ENCODE data around the gene KYAT1. TPM values are rescaled to one million over a fixed set of nuclear protein-coding genes. Genes with fewer than 3 reads are reported as not detected.

KYAT1 gene
- total and polyA plus RNA-seq, 2 of the 13 experiments (the other 11 are each of a cell fraction or from before 2014, with no cell fraction given): 9.2 to 46.5 TPM

DNA sequence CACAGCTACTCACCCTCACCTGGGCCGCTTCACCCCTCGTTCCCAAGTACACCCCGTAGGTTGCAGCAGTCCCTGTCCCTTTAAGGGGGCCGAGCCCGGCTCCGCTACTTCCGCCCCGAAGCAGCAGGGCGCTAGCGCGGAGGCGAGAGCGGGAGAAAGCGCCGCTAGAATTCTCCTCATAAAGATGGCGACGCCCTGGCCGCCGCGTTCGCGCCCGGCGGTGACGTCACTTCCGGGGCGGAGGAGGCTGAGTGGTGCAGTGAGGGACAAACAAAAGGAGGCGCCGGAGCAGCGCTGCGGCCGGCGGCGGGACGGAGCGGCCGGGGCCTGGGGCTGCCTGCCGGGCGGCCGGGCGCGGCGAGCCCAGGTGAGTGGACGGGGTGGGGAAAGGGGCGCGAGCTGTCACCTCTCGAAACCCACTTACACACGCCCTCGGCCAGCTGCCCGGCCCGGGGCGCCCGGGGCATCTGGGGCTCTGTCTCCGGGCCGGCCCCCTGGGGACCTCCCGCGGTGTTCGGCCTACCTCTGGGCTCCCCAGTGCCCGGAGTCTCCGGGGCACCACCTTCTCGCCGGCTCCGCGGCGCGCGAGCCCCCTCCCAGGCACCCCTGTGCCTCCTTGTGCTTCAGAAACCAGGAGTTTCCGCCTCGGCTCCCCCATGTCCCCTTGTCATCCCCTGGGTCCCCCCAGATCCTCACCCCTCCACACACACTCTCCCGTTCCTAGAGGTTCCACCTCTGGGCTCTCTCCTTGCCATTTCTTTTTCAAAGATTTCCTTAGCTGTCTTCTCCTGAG lies at the start of gene KYAT1, which contains the start of gene LRRC8A (continued):
- TF ChIP-seq KDM4B (CRISPR knock-in tag; IDR thresholded peaks at IDR 0.05): no peak
- TF ChIP-seq IKZF4 (CRISPR knock-in tag; IDR thresholded peaks at IDR 0.05; ENCODE audit: borderline replicate concordance, low read depth, not compliant biosample characterization): peak; percentile 57
- no peak for TF ChIP-seq HNRNPH1 (optimal IDR thresholded peaks at IDR 0.05; ENCODE audit: low read depth, low read length)
- TF ChIP-seq ESRRA (CRISPR knock-in tag; IDR thresholded peaks at IDR 0.05; ENCODE audit: low read depth): peak; percentile 60; the same call in 1 of the 2 replicates
- TF ChIP-seq KLF16 (CRISPR knock-in tag; IDR thresholded peaks at IDR 0.05): peak in 1 of 2 experiments; percentile 87; a peak in 2 of 4 replicates
- TF ChIP-seq NCOA2 (CRISPR knock-in tag; IDR thresholded peaks at IDR 0.05): peak; percentile 12; the same call in 1 of the 2 replicates
- TF ChIP-seq HDAC1 (CRISPR knock-in tag; IDR thresholded peaks at IDR 0.05): peak; percentile 74
- TF ChIP-seq, protein P1, sequence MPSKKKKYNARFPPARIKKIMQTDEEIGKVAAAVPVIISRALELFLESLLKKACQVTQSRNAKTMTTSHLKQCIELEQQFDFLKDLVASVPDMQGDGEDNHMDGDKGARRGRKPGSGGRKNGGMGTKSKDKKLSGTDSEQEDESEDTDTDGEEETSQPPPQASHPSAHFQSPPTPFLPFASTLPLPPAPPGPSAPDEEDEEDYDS (CRISPR knock-in tag; IDR thresholded peaks at IDR 0.05): peak; percentile 67
- no peak; the same call in 1 of the 2 replicates for TF ChIP-seq ZKSCAN8 (CRISPR knock-in tag; IDR thresholded peaks at IDR 0.05; ENCODE audit: borderline replicate concordance)
- TF ChIP-seq YEATS2 (CRISPR knock-in tag; IDR thresholded peaks at IDR 0.05; ENCODE audit: borderline replicate concordance): peak; percentile 85
- TF ChIP-seq MEF2D (CRISPR knock-in tag; IDR thresholded peaks at IDR 0.05): peak; percentile 37; the same call in 1 of the 2 replicates
- 0 out of 2 replicates have a peak, but pooled peaks have one; percentile 11 for TF ChIP-seq MIXL1 (CRISPR knock-in tag; IDR thresholded peaks at IDR 0.05)
- TF ChIP-seq, protein P2, sequence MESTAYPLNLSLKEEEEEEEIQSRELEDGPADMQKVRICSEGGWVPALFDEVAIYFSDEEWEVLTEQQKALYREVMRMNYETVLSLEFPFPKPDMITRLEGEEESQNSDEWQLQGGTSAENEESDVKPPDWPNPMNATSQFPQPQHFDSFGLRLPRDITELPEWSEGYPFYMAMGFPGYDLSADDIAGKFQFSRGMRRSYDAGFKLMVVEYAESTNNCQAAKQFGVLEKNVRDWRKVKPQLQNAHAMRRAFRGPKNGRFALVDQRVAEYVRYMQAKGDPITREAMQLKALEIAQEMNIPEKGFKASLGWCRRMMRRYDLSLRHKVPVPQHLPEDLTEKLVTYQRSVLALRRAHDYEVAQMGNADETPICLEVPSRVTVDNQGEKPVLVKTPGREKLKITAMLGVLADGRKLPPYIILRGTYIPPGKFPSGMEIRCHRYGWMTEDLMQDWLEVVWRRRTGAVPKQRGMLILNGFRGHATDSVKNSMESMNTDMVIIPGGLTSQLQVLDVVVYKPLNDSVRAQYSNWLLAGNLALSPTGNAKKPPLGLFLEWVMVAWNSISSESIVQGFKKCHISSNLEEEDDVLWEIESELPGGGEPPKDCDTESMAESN (CRISPR knock-in tag; conservative IDR thresholded peaks at IDR 0.05): peak; percentile 72
- peak; percentile 65; the same call in 1 of the 2 replicates for TF ChIP-seq ZMYM4 (CRISPR knock-in tag; IDR thresholded peaks at IDR 0.05)
- TF ChIP-seq ZNF430 (CRISPR knock-in tag; IDR thresholded peaks at IDR 0.05): 0 out of 2 replicates have a peak, but pooled peaks have one; percentile 51
- TF ChIP-seq RXRB (CRISPR knock-in tag; IDR thresholded peaks at IDR 0.05; ENCODE audit: borderline replicate concordance): peak; percentile 47; the same call in 1 of the 2 replicates
- TF ChIP-seq, protein P3, sequence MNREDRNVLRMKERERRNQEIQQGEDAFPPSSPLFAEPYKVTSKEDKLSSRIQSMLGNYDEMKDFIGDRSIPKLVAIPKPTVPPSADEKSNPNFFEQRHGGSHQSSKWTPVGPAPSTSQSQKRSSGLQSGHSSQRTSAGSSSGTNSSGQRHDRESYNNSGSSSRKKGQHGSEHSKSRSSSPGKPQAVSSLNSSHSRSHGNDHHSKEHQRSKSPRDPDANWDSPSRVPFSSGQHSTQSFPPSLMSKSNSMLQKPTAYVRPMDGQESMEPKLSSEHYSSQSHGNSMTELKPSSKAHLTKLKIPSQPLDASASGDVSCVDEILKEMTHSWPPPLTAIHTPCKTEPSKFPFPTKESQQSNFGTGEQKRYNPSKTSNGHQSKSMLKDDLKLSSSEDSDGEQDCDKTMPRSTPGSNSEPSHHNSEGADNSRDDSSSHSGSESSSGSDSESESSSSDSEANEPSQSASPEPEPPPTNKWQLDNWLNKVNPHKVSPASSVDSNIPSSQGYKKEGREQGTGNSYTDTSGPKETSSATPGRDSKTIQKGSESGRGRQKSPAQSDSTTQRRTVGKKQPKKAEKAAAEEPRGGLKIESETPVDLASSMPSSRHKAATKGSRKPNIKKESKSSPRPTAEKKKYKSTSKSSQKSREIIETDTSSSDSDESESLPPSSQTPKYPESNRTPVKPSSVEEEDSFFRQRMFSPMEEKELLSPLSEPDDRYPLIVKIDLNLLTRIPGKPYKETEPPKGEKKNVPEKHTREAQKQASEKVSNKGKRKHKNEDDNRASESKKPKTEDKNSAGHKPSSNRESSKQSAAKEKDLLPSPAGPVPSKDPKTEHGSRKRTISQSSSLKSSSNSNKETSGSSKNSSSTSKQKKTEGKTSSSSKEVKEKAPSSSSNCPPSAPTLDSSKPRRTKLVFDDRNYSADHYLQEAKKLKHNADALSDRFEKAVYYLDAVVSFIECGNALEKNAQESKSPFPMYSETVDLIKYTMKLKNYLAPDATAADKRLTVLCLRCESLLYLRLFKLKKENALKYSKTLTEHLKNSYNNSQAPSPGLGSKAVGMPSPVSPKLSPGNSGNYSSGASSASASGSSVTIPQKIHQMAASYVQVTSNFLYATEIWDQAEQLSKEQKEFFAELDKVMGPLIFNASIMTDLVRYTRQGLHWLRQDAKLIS (CRISPR knock-in tag; IDR thresholded peaks at IDR 0.05): 0 out of 2 replicates have a peak, but pooled peaks have one; percentile 42
- peak; percentile 91 for TF ChIP-seq ETV5 (CRISPR knock-in tag; IDR thresholded peaks at IDR 0.05; ENCODE audit: borderline replicate concordance)
- peak; percentile 66 for TF ChIP-seq ZFY (CRISPR knock-in tag; IDR thresholded peaks at IDR 0.05)
- TF ChIP-seq, protein P4, sequence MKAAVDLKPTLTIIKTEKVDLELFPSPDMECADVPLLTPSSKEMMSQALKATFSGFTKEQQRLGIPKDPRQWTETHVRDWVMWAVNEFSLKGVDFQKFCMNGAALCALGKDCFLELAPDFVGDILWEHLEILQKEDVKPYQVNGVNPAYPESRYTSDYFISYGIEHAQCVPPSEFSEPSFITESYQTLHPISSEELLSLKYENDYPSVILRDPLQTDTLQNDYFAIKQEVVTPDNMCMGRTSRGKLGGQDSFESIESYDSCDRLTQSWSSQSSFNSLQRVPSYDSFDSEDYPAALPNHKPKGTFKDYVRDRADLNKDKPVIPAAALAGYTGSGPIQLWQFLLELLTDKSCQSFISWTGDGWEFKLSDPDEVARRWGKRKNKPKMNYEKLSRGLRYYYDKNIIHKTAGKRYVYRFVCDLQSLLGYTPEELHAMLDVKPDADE (CRISPR knock-in tag; IDR thresholded peaks at IDR 0.05): no peak
